ENCODE results near the gene EXOSC10.
"Not testable (repeated sequence)": the region's sequence is repeated elsewhere in the genome, so short reads cannot be mapped to it uniquely, and the experiment has no call there.

The EXOSC10 gene

DNA sequence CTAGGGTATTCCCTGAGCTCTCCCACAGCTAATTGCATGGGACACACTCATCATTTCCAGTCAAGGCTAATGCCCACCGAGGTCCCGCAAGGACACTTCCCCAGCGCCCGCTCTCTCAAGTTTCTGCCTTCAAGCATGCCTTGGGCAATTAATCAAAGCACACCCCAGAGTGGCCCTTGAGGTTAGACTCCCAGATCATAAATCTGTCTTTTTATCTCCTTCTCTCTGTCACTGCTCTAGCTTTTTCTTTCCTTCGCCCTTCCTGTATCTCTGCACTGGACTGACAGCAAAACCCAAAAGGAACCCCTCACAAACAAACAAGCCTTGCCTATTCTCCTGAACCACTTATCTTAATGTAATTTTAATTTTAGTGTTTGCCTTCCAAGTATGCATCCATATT lies 7.9 kb upstream of the EXOSC10 start:
- no peak for FAIRE-seq

DNA sequence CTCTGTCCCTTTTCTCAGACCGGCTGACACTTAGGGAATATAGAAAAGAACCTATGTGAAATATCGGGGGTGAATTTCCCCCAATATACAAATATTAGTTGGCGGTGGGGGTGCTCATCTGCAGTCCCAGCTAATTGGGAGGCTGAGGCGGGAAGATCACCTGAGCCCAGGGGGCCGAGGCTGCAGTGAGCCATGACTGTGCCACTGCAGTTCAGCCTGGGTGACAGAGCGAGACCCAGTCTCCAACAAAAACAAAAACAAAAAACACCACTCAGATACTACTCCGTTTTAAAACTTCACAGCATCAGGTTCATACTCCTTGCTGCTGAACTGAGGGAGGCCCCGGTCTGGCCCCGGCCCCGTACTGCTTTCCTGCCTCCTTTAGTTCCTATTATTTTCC lies 5.9 kb upstream of the EXOSC10 start:
- FAIRE-seq: no peak

DNA sequence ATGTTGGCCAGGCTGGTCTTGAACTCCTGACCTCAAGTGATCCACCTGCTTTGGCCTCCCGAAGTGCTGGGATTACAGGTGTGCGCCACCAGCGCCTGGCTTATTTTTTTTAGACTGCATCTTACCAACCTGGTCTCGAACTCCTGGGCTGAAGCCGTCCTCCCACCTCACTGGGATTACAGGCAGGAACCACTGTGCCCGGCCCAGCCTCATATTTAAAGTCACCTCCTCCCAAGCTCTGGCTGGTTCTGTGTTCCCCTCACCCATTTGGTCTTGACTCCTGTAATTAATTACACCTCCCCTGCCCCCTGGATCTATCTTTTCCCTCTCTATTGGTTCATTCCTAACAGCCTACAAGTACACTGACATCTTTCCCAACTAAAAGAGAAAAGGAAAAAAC lies 1.7 kb upstream of the EXOSC10 start:
- no peak for FAIRE-seq

DNA sequence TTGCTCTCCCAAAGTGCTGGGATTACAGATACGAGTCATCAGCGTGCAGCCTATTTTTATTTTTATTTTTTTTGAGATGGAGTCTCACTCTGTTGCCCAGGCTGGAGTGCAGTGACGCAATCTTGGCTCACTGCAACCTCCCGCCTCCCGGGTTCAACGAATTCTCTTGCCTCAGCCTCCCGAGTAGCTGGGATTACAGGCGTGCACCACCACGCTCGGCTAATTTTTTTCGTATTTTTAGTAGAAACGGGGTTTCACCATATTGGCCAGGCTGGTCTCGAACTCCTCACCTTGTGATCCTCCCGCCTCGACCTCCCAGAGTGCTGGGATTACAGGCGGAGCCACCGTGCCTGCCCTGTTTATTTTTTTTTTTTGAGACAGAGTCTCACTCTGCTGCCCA lies 1.1 kb upstream of the EXOSC10 start:
- not testable (repeated sequence) for FAIRE-seq

DNA sequence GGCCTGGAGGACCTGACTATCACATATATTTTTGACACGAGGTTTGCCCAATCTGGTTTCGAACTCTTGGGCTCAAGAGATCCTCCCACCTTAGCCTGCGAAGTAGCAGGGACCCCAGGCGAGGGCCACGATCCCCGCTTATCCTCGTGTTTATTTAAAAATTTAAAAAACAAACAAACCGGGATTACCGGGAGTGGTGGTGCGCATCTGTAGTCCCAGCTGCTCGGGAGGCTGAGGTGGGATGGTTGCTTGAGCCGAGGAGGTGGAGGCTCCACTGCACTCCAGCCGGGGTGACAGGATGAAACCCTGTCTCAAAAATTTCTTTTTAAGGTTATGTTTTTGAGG lies 452 bp upstream of the EXOSC10 start:
- no peak for FAIRE-seq

DNA sequence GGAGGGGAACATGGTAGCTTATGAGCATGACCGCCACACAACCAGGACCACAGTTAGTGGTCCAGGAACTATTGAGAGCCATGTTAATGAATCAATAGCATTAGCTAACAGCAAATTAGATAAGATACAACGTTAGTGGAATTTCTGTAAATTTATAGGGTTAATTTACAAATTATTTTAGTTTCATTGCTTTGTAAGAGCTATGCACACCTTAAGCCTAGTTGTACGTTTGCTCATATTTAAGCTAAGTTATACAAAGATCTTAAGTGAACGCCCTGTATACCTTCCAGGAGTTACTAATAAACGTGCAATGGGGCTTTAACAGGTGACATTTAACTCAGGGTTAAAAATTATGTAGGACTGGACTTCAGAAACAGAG lies 749 bp downstream of the EXOSC10 start:
- no peak for FAIRE-seq

DNA sequence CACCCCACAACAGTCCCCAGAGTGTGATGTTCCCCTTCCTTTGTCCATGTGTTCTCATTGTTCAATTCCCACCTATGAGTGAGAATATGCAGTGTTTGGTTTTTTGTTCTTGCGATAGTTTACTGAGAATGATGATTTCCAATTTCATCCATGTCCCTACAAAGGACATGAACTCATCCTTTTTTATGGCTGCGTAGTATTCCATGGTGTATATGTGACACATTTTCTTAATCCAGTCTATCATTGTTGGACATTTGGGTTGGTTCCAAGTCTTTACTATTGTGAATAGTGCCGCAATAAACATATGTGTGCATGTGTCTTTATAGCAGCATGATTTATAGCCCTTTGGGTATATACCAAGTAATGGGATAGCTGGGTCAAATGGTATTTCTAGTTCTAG lies 15.9 kb downstream of the EXOSC10 start:
- FAIRE-seq: not testable (repeated sequence)

DNA sequence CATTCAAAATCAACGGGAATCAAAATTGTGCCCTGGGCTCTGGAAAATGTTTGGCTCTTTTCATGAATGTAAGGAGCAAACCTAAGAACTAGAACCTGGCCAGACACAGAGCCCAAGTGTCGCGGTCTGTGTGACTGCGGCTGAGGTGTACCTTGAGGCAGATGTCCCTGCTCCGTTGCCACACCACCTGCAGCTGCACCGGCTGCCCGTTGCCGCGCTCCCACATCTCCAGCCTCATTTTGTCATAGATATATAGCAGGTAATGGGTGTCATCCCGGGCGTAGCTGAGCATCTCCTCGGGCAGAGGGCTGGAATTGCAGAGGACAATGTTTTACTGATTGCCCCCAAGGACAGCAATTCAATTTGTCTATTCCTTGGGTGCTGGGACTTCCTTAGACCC lies 18.7 kb downstream of the EXOSC10 start:
- FAIRE-seq: no peak

DNA sequence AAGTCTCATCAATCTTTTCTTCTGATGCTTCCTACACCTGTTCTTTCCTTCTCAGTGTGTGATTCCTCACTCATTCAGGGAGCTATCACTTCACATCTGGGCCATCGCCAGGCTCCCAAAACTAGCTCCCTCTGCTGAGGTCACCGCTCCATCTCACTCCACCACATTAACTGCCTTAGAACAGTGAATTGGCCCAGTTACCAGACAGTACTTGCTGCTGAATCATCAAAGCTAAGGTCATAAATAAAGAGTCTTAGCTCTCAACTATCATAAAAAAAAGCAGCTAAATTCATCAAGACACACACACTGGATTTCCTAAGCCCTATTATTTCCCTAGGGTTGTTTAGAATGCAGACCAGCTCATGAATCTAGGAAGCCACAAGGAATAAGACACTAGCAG lies 21.0 kb downstream of the EXOSC10 start:
- no peak for FAIRE-seq

DNA sequence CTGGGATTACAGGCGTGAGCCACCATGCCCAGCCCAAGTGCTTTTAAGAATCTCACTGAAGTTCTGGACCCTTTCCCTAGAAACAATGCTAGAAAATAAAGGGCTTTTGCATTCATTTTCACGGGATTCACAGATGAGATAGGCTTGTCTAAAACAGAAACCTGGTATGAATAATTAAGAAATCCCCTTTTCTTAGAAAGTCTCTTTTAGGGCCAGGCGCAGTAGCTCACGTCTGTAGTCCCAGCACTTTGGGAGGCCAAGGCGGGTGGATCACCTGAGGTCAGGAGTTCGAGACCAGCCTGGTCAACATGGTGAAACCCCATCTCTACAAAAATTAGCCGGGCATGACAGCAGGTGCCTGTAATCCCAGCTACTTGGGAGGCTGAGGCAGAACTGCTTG lies 26.3 kb downstream of the EXOSC10 start:
- not testable (repeated sequence) for FAIRE-seq

DNA sequence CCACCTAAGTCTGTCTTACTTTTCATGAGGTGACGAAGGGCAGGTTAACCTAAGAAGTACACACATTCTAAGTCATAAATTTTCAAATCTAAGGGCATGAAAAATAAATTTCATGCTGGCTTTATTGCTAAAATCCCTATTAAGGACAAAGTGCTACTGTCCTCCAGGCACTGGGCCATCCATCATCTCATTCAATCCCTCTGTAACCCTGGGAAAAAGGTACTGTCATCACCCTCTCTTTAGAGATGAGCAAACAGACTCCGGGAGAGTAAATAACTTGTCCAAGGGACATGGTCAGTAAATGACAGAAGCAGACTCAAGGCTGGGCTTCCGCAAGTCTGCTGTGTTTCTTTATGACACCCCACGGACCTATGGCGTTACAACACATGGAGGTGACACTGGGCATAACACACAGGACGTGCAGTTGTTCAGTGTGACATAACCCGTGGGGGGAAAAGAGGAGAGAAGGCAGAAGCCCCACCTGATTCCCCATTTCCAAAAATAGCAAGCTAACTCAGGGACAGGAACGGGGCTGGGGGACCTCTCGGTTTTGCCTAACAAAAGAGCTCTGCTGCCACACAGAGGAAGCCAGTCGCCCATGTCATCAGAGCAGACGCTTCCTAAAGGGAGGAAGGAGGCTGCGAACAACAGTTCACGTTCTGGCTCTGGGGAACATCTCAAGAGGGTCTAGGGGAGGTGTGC lies 27.3 kb downstream of the EXOSC10 start:
- FAIRE-seq: peak; percentile 17

DNA sequence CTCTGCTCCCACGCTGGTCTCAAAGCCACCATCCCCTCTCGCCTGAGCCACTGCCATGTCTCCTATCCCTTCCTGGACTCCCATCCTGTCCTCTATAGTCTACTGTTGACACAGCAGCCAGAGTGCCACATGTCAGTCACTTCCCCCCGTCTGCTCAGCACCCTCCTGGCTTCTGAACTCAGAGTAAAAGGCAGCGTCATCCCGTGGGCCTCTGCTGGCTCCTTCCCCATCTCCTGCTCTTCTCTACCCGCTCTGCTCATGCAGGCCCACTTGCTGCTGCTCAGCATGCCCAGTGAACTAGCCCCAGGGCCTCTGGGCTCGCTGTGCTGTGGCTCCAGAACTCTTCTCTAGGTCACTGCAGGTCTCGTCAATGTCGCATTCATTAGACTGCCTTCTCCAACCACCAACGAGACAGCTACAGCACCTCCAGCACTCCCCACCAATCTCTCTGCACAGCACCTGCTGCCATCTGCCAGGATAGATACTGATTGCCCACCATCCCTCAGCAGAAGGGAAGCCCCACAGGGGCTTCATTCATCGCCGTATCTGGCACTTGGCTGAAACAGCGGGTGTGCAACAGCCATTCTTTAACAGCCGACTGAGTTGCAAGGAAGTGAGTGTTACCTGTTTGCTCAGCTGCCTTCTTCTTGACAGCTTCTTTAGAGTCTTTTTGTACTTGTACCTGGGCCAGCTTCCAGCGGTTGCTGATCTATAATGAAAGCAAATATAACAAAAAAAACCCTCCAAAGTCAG lies 28.0 kb downstream of the EXOSC10 start:
- FAIRE-seq: no peak

DNA sequence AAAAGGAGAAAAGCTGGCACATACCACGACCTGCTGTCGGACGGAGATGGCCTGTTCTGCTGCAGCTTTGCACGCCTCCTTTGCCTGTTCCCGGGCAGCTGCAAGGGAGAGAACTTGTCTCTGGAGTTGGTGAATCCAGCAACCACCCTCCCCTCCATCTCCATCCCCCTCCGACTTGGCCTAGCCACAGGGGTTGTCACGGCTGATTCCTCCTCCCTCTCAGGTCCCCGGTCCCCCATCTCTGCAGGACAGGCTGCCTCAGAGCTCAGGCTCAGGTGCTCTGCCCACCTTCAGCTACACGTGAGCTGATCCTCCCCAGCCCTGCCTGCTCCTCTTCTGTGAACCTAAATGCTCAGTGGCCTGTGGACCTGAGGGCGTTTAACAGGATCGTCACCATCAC lies 28.8 kb downstream of the EXOSC10 start:
- no peak for FAIRE-seq

DNA sequence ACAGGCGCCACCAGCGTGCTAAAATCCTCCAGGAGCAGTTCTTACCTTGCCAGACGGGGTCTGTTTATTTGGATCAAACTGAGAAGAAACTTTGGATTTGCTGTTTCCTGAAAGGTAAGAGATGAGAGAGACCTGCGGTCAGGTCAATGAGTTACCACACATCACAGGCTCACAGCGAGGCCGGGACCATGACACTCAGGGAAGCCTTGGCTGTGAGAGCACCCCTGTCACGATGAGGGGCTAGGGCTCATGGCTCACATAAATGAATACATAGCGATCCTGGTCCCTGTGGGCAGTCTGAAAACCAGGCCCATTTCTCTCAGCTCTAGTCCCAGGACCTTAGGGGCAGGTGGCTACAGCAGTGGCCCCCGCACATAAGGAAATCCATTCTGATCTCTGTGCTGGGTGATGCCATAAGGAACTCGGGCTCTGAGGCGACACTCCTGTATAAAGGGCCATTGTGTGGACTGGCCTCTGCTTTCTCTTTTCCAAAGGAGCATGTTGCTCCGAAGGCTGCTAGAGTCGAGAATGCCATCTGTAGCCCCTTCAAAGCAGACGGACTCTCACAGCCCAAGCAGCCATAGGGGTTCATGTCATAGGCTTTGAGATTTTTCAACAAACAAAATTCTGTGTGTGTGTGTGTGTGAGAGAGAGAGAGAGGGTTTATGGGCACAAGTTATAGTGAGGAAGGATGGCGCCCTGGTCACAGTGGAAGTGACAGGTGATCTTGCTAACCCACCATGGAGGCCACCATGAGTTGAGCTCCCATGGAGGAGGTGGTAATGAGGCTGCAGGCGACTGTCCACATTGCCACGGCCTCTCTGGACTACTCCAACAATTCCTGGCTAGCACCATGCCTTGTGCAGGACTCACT lies 30.8 kb downstream of the EXOSC10 start:
- no peak for FAIRE-seq

DNA sequence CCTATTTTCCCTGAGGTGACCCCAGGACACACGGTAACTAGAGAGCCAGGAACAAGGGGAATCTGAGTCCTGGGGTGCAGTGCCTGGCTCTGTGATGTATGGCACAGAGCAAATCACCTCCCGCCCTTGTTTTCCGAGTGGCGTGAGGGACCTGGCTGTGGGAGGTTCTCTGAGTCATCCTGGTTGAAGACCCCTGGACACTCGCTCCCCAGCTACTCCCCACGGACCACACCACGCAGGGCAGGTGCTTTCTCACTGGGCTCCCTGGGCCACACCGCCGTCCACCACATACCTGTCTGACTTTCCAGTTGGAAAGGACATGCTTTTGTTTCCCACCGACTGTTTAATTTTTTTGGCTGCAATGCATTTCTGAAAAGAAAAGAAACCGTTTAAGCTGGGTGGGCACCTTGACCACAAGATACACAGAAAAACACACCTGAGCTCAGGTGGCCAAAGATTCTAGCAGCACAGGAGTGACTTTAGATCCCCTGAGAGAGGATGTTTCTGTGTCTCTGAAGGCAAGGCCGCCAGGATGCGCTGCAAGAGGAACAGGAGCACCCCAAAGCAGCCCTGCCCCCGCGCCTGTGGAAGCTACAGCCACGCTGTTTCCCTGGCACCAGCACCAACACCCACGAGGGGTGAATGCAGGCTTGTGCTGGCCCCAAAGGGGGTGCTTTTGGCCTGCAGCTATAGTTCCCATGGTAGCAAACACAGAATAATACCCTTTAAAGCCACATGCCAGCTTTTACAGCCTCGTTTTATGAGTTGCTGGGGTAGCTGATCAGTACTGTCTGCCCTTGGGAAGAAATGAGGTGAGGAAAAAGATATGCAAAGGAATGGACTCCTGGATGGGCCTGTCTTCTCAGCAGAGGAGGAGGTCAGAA lies 31.7 kb downstream of the EXOSC10 start:
- no peak for FAIRE-seq

DNA sequence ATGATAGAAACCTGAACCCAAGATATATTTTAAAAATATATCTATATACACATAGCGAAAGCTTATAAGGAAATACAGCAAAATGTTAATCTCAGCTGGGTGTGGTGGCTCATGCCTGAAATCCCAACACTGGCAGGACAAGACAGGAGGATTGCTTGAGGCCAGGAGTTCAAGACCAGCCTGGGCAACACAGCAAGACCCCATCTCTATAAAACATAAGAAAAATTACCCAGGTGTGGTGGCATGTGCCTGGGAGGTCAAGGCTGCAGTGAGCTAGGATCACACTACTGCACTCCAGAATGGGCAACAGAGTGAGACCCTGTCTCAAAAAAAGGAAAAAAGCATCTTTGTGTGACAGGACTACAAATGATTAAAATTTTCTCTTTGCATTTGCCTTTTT lies 33.9 kb downstream of the EXOSC10 start:
- FAIRE-seq: no peak

DNA sequence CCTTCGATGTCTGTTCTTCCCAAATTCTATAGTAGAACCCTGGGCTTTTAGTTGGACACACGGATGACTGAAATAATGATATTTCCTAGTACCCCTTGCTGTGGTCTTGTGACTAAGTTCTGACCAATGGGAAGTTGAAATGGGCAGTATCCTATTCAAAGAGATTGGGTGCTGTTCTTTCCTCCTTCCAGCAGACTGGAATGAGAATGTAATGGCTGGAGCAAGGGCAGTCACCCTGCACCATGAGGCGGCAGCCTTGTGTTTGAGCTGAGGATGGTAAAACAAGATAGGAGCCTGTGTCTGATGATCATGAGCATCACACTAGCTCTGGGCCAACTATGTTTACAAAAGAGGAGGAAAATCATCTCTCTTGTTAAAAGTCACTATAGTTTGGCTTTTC lies 34.7 kb downstream of the EXOSC10 start:
- no peak for FAIRE-seq

DNA sequence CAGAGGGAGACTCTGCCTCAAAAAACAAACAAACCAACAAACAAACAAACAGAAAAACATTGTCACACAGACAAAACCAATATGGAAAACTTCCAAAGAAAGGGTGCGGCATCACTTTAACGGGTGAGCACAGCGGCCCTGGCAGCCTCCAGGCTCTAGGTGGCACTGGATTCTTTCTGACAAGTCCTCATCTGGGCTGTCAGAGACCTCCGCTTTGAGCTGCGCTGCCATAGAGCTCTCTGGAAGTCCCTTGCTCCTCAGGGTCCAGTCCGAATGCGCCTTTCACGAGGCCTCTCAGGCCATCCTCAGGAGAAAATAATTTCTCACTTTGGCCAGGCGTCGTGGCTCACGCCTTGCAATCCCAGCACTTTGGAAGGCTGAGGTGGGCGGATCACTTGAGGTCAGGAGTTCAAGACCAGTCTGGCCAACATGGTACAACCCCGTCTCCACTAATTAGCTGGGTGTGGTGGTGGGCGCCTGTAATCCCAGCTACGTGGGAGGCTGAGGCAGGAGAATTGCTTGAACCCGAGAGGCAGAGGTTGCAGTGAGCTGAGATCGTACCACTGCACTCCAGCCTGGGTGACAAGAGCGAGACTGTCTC lies 35.6 kb downstream of the EXOSC10 start:
- not testable (repeated sequence) for FAIRE-seq

DNA sequence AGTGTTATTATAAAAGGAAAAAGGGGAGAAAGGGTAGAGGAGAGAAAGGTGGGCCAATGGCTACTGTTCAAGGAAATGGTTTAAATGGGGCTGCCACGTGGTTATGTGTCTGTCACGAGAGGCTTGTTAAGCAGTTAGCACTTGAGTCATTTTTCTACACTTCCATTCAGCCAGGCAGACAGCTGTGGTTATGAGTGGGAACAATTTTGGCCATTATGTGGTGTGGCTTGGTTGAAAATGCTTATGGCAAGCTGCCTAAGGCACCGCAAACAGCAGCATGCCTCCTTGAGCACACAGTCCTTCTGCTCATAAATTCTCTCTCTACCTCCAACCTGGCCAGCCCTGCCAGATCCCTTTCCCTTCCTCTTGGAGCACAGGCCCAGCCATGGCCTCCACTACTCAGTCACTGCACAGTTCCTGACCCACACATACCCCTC lies 36.7 kb downstream of the EXOSC10 start:
- no peak for FAIRE-seq

DNA sequence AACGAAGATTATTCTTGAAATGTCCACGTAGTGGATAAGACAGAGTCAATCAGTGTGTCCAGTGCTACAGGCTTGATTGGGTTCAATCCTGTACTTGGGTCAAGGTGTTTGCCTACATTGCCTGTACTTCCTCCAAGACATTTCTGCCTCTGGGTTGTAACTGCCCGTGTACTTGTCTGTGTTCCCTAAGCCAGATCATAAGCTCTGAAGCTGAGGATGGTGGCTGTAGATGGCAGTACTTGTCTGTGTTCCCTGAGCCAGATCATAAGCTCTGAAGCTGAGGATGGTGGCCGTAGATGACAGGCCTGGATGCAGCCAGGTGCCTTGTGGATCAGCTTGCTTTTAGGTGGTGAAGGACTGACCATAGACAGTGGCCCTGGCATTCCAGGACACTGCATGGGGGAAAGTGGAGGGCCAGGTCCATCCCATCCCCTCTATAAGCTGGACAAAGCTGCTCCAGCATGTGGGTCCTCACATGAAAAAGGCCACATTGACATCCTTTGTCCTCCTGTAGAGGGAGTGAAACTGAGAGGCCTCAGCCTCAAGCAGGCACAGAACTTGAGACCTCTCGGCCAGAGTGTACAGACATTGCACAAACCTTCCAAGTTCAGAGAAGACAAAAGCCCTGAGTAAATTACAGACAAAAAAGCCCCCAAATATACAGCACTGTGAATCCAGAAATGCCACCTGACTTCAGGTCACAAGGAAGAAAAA lies 37.9 kb downstream of the EXOSC10 start:
- no peak for FAIRE-seq

DNA sequence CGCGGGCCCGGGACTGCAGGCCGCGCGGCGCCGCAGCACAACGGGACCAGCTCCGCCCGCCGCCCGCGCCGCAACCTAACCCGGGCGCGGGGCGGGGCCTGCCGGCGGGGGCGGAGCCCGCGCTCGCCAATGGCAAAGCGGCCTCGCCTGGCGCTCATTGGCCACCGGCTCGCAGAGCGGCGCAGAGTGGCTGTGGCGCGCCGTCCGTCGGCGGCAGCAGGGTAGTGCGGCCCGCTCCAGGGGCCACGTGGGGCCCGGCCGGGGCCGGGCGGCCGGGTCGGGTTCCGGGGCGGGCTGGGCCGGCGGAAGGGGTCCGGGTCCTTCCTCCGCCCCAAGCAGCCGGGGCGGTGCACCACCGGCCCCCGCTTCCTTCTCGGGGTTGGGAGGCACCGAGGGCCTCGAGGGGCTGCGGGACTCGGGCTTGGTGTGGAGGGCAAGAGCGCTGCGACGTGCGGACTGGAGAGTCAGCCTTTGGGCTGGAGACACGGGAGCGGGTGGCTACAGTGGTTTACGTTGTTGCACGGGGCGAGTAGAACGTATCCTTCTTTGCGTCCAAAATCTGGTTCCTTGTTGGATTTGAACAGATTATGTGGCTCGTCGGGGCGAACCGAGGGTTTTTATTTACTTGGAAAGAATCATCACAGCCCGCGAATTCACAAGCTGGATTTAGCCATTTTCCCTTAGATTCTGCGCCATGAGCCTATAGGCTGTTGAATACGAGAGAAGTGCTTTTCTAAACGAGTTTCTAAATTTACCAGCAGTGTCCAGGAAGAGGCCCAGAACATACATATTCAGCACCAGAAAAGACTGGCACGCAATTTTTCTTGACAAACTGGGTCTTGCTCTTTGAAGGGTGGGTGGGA lies 39.5 kb downstream of the EXOSC10 start, which contains the start of gene SRM:
Gene SRM (minus strand): TSS at position 51 of the 863 bp plus-strand sequence. CDS start 75 bp downstream, outside the sequence.
- no peak for FAIRE-seq
